Muscle of leg (tissue), 11 donors: Measurements from ENCODE around the gene CEP112. TPM values are rescaled to one million over a fixed set of nuclear protein-coding genes. Genes with fewer than 3 reads are reported as not detected.

Experiments
- DNase-seq: peaks from one replicate; pipeline ENCODE4 v3.0.0; 2013
- H3K27ac ChIP-seq: one replicate; pipeline ENCODE4 v1.5.1; 2013; ENCODE audit warnings: mild to moderate bottlenecking, low read length, control low read depth
- H3K27me3 ChIP-seq: one replicate; pipeline ENCODE4 v1.6.1; 2013; ENCODE audit warnings: low read length; ENCODE audit not compliant: control insufficient read depth, insufficient read depth
- H3K36me3 ChIP-seq: one replicate; pipeline ENCODE4 v1.6.1; 2013; ENCODE audit warnings: low read length; ENCODE audit not compliant: control insufficient read depth, insufficient read depth
- H3K4me1 ChIP-seq: one replicate; pipeline ENCODE4 v1.6.1; 2013; ENCODE audit warnings: low read length; ENCODE audit not compliant: control insufficient read depth, insufficient read depth
- H3K4me3 ChIP-seq: one replicate; pipeline ENCODE4 v1.5.1; 2013; ENCODE audit warnings: low read length, control low read depth
- H3K9me3 ChIP-seq: replicated peaks from 2 replicates; pipeline ENCODE4 v1.6.1; 2013; ENCODE audit warnings: low read depth, low read length; ENCODE audit not compliant: control insufficient read depth
- WGBS: methylation state at CpG from one replicate; pipeline ENCODE4 v1.1.5; 2013; ENCODE audit warnings: missing lambda C conversion rate; ENCODE audit not compliant: insufficient coverage; 5-methylcytosine and 5-hydroxymethylcytosine counted together
- polyA plus RNA-seq, 8 donors: library from polyadenylated mRNA; unstranded; fragments of 120-200 nt; gene quantifications; one replicate each; pipeline versions ENCODE4 v1.2.1 to v1.2.3, GENCODE V29; 2013; ENCODE audit warnings: inconsistent platforms in 1 of 8, low replicate concordance in 1 of 8; ENCODE audit not compliant: insufficient read length in 8 of 8, insufficient read depth in 1 of 8
- total RNA-seq: library from RNA; stranded (reverse); fragments of 120-200 nt; gene quantifications from one replicate; pipeline ENCODE4 v1.2.4, GENCODE V29; 2013

The CEP112 gene
- total and polyA plus RNA-seq, 9 donors = 11.4 to 19.0 (median 14.8) TPM

DNA sequence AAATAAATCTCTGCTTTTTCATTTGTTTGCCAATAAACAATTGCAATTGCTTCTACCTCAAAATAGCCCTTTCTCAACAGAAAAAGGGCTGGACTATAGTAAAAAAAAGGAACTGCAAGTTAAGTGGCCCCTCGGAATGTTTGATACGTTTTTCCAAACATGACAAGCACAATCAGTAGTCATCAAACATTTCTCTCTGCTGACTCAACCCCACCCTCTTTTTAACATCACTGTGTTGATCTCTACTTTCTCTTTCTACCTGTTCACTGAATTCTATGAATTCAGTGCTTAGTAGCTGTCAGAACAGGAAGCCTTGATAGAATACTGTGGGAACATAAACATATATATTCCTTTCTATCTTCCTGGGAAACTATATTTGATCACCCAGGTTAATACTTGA, 514.0 kb downstream of the CEP112 start:
- H3K27ac ChIP-seq = peak overlapping the region; percentile 53
- no peaks in the 10 kb centered on the region for H3K36me3 ChIP-seq
- DNase-seq = no peak
- 100% methylated on average over 2 of the region's 2 CpGs for WGBS
- H3K9me3 ChIP-seq = no peaks in the 10 kb centered on the region
- no peaks in the 10 kb centered on the region for H3K27me3 ChIP-seq
- H3K4me1 ChIP-seq = peaks cover 5% of the 10 kb centered on the region
- H3K4me3 ChIP-seq = no peak overlapping the region

DNA sequence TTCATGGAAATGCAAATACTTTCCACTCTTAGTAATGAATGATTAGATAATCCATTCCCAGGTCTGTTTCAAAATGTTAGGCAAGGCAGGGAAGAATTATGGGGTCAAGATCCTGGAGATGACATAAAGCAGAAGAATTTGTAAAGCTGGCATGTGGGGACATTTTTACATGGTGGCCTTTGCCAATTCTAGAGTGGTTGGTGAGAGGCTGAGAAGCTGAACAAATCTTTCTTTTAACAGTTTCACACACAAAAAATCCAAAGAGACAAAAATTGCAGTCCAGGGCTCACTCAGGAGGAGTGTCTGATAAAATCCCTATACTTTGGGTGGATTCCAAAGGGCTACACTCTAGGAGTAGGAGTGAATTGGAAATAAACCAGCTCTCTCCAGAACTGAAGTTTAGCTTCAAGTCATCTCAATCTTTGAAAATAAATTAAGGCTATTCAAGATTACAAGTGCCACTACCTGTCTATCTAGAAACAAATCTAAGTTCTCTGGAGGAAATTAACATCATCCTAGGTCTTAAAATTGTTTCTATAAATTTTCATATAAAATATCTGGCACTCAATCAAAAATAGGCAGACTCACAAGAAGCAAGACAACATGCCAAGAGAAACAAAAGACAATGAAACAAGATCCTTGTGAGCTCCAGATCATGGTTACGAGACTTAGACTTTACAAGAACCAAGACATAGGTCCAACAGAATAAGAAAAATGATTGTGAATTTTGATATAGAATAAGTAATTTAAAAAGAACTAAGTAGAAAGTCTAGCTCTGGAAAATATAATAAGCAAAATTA, 517.5 kb downstream of the CEP112 start:
- Histone ChIP-seq H3K27me3 (no peaks in the 10 kb centered on the region), H3K36me3 (no peaks in the 10 kb centered on the region), H3K4me1 (peaks cover 2% of the 10 kb centered on the region), H3K4me3 (no peak overlapping the region), H3K27ac (no peak overlapping the region), H3K9me3 (no peaks in the 10 kb centered on the region)
- WGBS = no CpG with 5 or more reads among the region's 1 CpG
- no peak for DNase-seq

DNA sequence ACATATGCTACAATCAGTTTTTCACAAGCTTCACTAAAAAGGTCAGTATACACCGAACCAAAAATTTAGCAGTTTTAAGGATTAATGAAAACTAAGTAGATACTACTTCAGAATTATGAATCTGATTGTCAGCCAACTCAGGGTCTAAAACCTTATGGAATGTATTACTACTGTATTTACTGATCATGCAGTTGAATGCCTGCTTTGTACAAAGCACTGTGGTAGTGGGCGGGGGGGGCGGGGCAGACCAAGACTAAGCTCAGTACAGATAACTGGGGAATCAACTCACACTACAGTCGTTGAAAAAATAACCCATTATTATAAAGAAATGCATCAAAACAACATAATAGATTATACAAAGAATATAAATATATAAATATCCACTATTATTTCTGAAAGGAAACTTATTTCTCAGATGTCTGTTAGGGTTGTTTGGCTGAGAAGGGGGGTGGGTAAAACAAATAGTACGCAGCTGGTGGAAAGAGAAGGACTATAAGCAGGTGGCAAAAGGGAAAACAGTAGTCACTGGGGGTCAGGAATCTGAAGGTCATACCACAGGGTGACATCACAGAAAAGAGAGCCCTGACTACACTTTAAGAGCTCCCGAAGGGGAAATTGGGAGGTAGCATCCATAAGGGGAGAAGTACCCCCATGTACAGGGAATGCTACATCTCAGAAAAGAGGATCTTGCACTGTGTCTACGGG, 521.1 kb downstream of the CEP112 start:
- Histone ChIP-seq H3K36me3 (no peaks in the 10 kb centered on the region), H3K27me3 (no peaks in the 10 kb centered on the region), H3K27ac (no peak overlapping the region), H3K9me3 (no peaks in the 10 kb centered on the region), H3K4me3 (no peak overlapping the region), H3K4me1 (peaks cover 2% of the 10 kb centered on the region)
- DNase-seq = no peak
- WGBS = 89% methylated on average over 3 of the region's 7 CpGs

- 33% methylated on average over 1 of the region's 5 CpGs for WGBS
- Histone ChIP-seq H3K27ac (no peak overlapping the region), H3K9me3 (no peaks in the 10 kb centered on the region), H3K36me3 (no peaks in the 10 kb centered on the region), H3K27me3 (no peaks in the 10 kb centered on the region), H3K4me3 (no peak overlapping the region), H3K4me1 (peaks cover 5% of the 10 kb centered on the region)
- DNase-seq = no peak
Measured at GRCh38 chr17:65668211-65668610, 523.7 kb downstream of the CEP112 start.

DNA sequence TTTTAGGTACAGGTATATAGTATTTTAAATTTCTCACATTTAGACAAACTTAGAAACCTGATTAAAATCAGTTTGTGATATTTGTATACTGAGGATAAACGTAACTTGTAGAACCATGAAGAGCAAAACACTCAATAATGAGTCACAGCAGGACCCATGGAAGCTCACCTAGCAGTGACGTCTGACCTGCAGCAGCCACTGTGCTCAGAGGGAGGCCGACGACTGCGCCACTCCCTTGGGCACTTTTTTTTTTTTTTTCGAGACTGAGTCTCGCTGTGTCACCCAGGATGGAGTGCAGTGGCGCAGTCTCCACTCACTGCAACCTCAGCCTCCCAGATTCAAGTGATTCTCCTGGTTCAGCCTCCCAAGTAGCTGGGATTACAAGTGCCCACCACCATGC, 524.3 kb downstream of the CEP112 start:
- no peaks in the 10 kb centered on the region for H3K27me3 ChIP-seq
- peaks cover 5% of the 10 kb centered on the region for H3K4me1 ChIP-seq
- H3K36me3 ChIP-seq = no peaks in the 10 kb centered on the region
- H3K4me3 ChIP-seq = no peak overlapping the region
- H3K27ac ChIP-seq = no peak overlapping the region
- H3K9me3 ChIP-seq = no peaks in the 10 kb centered on the region
- WGBS = 92% methylated on average over 5 of the region's 8 CpGs
- no peak for DNase-seq

DNA sequence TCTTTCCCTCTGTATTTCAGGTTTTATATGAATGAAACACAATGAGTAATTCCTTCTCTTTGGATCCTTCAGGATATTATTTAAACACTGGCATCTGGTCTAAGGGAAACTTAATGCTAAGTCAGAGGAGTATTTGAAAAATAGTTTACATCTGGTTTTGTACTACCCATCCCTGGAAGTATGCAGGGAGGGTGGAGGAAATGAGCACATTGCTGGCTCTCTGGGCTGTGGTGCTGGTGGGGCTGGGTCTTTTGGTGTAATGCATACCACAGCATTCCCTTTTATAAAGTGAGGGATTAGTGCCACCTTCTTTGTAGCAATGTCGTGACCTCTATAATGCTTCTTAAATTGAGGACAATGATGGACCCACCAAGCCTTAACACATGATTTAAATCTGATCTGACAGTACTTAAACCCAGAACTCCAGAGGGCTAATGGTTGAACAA, 525.0 kb downstream of the CEP112 start:
- no peak overlapping the region for H3K4me3 ChIP-seq
- H3K36me3 ChIP-seq = no peaks in the 10 kb centered on the region
- no CpG with 5 or more reads among the region's 1 CpG for WGBS
- peaks cover 5% of the 10 kb centered on the region for H3K4me1 ChIP-seq
- peak; percentile 73 for DNase-seq
- no peaks in the 10 kb centered on the region for H3K27me3 ChIP-seq
- H3K9me3 ChIP-seq = no peaks in the 10 kb centered on the region
- no peak overlapping the region for H3K27ac ChIP-seq

DNA sequence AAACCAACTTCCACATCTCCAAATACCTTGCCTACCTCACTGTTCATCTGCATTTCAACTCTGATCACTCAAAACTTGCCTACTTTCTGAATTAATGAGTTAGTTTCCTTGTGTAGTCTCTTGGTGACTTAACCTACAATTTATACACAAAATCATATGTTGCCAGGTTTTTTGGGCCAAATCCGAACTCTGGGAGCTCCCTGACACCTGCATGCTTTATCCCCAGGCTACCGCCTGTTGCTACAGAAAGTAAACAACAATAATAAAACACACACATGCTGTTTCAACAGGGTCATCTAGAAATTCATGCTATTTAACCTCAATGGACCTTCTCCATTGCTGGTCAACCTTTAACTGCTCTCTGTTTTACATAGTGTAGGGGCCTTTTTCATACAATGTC, 526.0 kb downstream of the CEP112 start:
- H3K36me3 ChIP-seq = no peaks in the 10 kb centered on the region
- DNase-seq = peak; percentile 69
- no peaks in the 10 kb centered on the region for H3K9me3 ChIP-seq
- H3K4me3 ChIP-seq = no peak overlapping the region
- WGBS = 53% methylated on average over 2 of the region's 2 CpGs
- no peak overlapping the region for H3K27ac ChIP-seq
- H3K27me3 ChIP-seq = no peaks in the 10 kb centered on the region
- peaks cover 3% of the 10 kb centered on the region for H3K4me1 ChIP-seq

DNA sequence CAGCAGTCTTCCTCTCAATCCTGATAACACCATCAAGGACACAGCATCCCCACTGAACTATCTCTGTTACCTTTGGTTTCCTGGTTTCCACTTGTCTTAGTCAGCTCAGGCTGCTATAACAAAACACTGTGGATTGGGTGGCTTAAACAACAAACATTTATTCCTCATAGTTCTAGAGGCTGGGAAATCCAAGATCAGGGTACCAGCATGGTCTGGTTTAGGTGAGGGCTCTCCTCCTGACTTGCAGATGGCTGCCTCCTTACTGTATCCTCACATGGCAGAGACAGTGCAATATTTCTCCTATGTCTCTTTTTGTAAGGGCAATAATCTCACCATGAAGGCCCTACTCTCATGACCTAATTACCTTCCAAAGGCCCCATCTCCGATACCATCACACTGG, 527.2 kb downstream of the CEP112 start:
- Histone ChIP-seq H3K27ac (no peak overlapping the region), H3K9me3 (no peaks in the 10 kb centered on the region), H3K36me3 (no peaks in the 10 kb centered on the region), H3K4me3 (no peak overlapping the region), H3K4me1 (peaks cover 3% of the 10 kb centered on the region), H3K27me3 (no peaks in the 10 kb centered on the region)
- WGBS = 93% methylated on average over 1 of the region's 1 CpG
- no peak for DNase-seq

- Histone ChIP-seq H3K4me3 (no peak overlapping the region), H3K27ac (no peak overlapping the region), H3K4me1 (peaks cover 3% of the 10 kb centered on the region), H3K27me3 (no peaks in the 10 kb centered on the region), H3K36me3 (no peaks in the 10 kb centered on the region), H3K9me3 (no peaks in the 10 kb centered on the region)
- WGBS = 50% methylated on average over 3 of the region's 4 CpGs
- peak; percentile 78 for DNase-seq
Measured at GRCh38 chr17:65664266-65664665, 527.7 kb downstream of the CEP112 start.

DNA sequence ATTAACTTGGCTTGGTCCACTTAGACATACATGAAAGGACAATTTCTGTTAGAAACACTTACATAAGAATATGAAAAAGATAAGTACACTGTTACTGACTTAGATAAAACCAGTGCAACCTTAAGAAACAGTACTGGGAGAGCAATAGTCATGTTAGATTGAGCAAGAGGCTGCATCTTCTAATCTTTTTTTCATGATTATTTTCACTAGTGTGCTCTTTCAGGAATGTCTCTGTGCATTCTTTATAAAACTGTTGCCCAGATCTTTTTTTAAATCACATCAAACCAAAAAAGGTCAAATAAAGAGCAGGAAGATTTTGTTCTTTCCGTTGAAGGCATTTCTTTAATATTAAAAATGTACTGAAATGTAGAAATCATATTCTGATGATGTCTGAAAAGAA, 529.7 kb downstream of the CEP112 start:
- Histone ChIP-seq H3K9me3 (no peaks in the 10 kb centered on the region), H3K36me3 (no peaks in the 10 kb centered on the region), H3K27ac (no peak overlapping the region), H3K4me3 (no peak overlapping the region), H3K4me1 (peaks cover 3% of the 10 kb centered on the region), H3K27me3 (no peaks in the 10 kb centered on the region)
- WGBS = no CpG with 5 or more reads among the region's 1 CpG
- DNase-seq = peak; percentile 60
